ENCODE results near the gene PHEX.

The PHEX gene

DNA sequence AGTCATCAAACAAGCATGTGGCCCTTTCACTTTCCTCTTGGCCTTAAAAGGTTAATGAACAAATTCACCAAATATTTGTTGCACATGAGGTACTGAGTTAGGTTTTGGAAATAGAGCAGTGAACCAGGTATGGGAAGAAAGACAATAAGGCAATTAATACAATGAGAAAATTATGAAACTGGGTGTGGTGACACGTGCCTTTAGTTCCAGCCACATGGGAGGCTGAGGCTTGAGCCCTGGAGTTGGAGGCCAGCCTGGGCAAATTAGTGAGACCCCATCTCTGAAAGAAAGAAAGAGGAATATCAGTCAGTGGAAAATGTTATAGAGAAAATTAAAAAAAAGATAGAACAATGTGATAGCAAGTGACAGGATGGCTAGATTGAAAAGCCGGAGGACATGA, 8.1 kb downstream of the PHEX start:
- no peak for DNase-seq (ENCODE audit: low spot score)

DNA sequence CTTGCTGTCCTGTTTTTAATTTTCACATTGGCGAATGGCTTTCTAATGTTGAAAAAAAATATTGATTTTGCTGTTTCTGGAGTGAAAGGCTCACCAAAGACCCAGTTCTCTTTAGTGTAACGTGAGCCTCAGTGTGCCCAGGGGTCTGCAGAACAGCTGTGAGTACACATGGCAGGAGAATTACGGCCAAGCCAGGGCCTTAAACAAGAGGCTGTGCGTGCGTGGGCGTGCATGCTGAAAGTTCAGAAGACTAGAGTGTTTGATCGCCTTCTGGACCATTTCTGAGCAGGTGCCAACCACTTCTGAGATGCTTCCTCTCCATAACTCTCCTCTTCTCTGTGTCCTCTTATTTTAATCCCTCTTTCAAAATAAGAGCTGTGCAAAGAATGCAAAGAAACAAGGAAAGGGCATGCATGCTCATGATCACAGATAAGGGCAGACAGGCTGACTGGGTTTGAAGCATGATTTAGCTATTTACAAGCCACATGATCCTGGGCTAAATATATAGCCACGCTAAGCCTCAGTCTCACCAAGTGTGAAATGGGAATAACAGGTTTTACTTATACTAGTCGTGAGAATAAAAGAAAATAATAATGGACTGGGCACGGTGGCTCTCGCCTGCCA, 9.9 kb downstream of the PHEX start:
- DNase-seq (ENCODE audit: low spot score), result no peak

DNA sequence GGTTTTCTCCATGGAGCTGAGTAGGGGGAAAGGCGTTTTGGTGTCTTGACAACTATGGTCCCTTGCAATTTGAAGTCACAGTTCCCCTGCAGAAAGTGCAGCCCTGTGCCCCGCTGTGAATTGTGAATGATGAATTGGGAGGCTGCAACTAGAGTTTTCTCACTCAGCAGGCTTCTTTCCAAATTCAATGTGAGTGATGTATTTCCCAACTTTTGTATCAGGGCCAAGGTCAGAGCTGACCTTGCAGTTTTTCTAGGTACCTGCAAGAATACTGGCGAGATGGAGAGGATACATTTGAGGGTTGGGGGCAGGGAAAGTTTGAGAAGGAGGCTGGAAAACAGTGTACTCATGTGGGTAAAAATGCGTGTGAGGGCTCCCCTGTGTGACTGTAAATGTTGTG, 11.7 kb downstream of the PHEX start:
- DNase-seq (ENCODE audit: low spot score), result no peak

DNA sequence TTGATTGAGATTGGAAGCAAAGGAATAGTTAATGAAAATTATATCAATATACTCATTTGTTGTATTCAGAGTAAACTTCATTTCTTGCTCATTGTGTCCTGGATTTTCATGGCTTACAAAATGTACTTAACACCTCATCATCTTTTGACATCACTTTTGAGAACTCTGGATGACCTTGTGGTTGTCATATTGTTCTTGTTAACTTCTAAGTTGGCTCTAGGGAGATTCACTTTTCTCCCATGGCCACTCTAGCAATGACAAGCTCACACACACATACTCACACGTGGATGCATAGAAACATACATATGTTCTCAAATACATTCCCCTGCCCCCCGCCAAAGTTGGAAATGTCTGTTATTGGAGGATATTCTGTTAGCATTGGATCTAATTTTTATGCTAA, 15.3 kb downstream of the PHEX start:
- no peak for DNase-seq (ENCODE audit: low spot score)

DNA sequence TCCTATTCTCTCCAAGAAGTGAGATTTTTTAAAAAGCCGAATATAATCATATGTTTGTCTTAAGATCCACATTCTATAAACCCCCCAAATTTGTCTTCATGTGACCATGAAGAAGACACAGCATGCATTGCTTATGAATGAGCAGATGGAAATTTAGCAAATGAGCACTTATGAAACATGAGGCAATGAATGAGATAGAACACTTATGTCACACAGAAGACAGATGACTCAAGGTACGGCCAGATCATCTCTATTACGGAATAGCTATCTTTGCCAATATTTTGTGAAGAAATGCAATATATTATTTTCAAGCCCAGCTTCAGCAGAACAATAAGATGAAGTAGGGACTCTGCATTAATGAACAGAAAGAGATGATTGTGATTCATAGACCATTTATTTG, 21.4 kb downstream of the PHEX start:
- DNase-seq (ENCODE audit: low spot score), result no peak

DNA sequence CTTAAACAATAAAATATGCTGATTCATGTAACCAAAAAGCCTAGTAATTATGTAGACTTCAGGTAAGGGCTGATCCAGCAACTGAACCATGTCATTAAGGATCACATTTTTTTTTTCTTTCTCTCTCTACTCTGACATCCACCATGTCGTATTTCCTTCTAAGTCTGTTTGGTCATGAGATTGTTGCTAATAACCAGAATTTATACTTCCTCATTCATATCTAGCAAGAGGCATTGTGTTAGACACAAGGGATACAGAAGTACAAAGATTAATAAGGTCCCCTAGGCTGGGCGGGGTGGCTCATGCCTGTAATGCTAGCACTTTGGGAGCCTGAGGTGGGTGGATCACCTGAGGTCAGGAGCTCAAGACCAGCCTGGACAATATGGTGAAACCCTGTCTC, 24.1 kb downstream of the PHEX start:
- no peak for DNase-seq (ENCODE audit: low spot score)

DNA sequence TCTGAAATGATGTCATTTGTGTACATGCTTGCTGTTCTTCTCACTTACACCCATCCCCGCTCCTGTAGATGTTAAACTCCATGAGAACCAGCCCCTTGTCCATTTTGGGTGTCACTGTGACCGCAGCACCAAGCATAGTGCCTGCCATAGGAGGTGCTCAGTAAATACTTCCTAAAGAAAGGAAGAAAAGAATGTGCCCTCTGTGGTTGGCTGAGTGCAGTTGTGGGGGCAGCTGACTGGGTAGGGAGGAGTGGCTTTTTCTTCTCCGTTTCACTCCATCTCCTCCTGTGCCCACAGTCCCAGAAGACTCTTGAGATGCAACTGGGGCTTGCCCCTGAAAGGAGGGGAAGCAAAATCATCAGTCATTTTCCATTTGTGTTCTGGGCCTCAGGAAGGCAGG, 25.5 kb downstream of the PHEX start:
- no peak for DNase-seq (ENCODE audit: low spot score)

DNA sequence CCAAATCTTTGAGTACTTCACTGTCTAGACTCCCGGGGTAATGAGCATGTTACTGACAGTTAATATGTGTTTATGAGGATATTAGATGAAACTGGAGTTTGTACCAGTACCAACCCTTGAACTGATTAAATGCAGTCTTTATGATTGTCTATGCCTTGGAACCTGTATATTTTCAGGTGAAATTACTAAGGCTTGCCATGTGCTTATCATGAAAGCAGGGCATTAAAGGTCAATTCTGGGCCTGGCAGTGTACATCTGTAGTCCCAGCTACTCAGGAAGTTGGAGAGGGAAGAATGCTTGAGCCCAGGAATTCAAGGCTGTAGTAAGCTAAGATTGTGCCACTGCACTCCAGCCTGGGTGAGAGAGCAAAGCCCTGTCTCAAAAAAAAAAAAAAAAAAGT, 27.6 kb downstream of the PHEX start:
- DNase-seq (ENCODE audit: low spot score), result no peak

DNA sequence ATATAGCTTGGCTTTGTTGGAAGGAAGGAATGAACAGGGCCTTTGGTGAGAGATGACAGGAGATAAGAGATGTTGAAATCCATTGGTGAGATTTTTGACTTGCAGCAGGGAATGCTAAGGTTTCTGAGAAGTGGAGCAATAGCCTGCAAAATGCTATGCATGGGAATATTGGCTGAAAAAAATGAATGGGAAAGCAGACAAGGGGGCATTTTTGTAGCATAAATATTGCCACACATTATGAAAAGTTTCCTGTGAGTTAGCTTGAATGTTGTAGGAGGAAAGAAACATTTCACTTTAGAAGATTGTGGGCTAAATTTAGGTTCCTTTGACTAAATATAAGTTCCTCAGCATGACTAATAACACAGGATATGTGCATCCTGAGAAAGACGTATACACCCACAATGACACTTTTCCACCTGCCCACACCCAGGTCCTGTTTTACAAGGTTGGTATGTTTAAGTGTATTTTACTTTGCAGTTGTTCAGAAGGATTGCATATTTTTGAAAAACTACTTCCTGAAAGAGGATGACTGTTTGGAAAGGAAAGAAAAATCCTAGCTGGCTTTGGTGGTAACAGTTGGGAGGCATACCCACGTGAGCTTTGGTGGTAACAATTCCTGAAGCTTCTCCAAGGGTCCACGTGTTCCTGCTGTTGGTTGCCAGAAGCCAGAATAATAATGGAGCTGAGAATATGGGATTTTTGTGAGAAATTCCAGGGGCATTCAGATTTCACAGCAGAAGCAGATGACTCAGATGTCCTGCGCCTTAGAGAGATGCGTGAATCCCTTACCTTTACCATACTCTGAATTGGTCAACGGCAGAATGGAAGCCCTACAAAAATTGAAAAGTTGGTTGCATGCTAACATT, 28.5 kb downstream of the PHEX start:
- no peak for DNase-seq (ENCODE audit: low spot score)

DNA sequence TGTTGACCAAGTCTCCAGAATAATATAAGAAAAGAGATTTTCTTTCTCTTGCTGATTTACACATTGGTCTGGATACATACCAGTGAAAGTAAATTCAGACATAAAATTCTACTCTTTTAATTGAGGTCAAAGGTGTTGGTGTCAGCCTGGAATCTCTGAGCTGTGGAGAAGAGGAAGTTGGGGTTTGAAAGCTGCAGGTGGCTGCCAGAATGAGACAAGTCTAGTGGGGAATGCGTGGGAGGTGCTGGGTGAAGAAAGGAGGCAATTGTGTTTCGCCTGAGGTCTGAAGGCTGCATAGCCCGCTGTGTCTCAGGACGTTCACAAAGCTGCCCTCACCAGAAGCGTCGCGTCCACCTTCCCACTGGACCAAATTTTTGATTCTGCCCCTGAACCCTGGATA, 31.2 kb downstream of the PHEX start:
- DNase-seq (ENCODE audit: low spot score), result no peak

DNA sequence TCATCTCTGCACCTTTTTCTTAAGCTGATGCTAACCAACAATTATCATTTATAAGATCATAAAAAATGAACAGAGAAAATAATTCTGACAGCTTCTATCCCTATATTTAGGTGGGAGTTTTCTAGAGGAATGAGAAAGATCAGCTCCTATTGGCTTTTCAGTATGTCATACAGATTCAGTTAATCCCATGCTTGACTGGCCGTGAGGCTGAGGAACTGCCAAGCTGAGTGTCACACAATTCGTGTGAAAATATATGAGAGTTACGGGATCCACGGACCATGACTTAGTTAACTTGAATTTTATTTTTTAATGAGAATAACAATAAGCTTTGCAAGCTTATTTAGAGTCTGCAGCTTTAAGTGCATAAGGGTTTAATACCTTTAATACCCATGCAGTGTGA, 37.5 kb downstream of the PHEX start:
- no peak for DNase-seq (ENCODE audit: low spot score)

DNA sequence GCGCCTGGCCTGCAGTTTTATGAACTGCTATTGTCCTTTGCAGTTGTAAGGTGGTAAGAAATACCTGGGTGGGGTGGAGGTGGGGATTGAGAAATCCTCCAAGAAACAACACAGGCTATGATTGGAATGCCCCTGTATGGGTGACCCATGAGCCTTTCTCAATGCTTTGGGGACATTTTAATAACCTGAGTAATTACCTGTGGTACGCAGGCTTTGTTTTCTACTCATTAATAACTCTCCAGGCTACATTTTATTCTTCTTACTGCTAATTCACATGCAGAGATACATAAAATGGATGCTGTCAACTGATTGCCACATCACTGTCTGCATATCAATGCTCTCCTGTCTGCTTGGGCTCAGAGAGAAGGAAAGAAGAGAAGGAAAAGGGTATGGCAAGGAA, 41.8 kb downstream of the PHEX start:
- no peak for DNase-seq (ENCODE audit: low spot score)

DNA sequence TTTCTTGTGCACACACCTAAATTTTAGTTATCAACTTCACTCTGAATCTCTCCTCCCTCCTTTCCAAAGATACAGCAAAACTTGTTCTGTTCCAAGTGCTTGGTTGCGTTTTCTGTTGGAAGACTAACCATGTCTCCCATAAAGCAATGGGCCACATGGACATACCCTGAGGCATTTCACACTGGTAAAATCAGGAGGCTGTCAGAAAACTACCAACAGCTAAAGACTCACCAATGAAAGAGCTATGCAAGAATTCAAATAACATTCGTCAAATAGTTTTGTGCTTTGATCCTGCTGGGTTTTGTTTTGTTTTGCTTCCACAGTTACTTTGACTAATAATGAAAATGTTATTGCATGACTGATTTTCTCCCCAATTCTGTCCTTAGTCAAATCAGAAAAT, 46.0 kb downstream of the PHEX start:
- DNase-seq (ENCODE audit: low spot score), result no peak

DNA sequence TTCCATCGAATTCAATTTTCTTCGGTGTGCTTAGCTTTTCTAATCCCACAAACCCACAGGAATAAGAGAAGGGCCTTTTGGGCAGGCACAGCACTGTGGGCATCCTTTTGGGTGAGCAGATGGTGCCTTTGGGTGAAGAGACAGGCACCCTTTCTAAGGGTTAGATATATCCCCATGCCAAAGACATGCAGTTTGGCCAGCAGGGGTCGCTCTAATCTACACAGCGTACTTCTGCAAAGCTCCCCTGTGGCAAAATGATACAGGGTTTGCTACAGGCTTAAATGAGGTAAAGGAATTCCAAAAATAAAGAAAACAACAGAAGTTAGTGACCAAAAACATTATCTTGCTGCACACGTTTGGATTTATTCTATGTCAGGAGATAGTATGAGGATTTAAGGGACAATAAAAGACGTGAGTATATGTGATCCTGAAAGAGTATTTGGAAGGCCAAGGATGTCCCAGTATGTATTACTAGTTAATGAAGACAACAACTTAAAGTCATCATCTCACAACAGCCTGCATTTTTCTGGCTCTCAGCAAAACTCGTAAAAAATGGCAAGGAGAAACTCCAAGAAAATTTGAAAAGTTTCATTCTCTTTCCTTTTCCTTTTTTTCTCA, 49.5 kb downstream of the PHEX start:
- DNase-seq (ENCODE audit: low spot score), result peak; percentile 53

DNA sequence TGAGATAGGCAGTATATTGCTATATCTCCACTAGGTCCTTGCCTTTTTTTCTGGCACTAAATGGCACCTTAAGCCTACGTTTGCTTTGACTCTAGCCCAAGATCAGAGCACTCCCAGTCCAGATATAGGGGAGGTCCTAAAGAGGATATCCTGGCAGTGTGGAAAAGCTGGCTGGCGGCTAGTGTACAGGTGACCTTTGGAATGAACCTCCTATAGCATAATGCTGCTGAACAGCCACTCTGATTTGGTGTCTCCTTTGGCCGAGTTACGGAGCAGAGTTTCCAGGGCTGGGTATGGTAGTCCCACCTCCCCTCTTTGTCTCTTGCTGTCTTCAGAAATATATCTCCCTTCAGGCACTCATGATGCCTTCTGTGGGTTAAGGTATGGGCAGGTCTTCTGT, 53.9 kb downstream of the PHEX start:
- no peak for DNase-seq (ENCODE audit: low spot score)

DNA sequence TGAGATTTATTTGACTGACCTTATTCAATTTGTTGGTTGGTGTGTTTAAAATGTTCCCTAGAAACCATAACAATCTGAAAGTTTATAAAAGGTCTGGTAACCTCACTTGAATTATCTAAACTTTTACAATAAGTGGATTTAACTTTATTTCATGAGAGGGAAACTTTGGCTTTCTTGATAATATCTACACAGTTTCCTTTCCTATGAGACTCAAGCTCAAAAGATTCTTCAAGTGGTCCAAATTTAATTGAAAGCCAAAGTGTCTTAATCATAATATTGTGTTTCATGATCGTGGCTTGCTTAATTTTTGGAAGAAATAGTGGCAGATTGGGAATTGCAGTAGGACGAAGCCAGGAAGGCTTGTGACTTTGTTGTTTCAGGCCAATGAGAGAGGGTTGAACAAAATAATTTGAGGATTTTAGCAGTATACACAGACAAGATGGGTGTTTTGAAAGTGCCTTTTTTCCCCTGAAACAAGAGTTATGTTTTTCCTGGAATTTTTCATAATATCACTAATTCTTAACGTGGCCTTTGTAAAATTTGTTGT, 55.0 kb downstream of the PHEX start:
- DNase-seq (ENCODE audit: low spot score), result no peak

DNA sequence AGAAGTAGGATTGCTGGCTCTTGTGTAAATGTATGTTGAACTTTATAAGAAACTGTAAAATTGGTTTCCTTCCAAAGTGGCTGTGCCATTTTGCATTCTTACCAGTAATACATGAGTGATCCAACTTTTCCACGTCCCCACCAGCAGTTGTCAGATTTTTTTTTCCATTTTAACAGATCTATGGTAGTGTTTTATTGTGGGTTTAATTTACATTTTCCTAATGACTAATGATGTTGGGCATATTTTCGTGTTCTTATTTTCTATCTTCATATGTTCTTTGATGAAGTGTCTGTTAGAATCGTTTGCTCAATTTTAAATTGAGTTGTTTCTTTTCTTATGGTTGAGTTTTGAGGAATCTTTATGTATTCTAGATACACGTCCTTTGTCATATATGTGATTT, 56.2 kb downstream of the PHEX start:
- no peak for DNase-seq (ENCODE audit: low spot score)

DNA sequence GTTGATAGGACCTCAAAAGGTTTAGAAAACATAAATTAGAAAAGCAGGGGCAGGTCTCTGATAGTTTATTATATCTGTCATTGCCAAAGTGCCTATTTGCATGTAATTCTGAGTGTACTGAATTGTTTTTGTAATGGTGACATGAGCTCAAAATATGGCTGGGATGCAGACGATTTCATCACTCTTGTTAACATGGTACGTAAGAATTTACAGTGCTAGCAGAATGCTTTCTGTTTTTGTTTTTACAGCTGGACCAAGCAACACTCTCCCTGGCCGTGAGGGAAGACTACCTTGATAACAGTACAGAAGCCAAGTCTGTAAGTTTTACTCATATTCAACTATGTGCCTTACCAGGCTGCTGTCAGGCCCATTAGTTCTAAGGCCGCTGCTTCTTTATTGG, 58.1 kb downstream of the PHEX start:
- DNase-seq (ENCODE audit: low spot score), result no peak

DNA sequence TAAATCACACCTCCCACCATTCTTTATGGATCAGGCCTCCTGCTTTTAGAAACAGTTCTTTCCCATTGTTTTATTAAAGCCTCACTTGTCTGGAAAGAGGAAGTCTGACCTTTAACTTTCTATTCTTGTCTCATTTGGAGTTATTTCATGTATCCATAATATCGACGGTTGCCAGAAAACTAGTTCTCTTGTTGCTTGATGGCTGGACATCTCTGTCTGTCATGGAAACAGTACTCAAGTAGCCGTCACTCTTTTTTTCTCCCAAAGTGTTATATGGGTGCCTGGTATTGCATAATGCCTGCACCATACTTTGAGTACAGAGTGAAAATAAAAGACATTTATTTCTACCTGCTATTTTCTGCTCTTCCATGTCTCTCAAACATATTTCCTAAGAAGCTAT, 61.4 kb downstream of the PHEX start:
- no peak for DNase-seq (ENCODE audit: low spot score)

DNA sequence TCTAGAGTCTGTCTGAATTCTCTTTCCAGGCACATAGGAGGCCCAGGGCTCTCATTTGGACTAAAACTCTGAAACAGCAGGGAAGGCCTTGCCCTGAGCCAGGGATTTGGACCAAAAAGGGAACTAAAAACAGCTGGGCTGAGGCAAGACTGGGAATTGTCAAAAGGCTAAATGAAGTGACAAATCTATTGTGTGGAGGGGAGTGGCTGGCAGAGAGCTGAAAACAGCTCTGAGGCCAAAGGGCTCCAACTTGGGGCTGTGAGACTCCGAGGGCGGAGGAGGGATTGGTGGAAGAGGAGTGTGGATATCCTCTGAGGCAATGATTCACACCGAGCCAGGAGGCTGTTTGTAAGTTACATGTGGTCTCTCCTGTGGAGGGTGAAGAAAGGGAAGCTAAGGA, 63.2 kb downstream of the PHEX start:
- no peak for DNase-seq (ENCODE audit: low spot score)

DNA sequence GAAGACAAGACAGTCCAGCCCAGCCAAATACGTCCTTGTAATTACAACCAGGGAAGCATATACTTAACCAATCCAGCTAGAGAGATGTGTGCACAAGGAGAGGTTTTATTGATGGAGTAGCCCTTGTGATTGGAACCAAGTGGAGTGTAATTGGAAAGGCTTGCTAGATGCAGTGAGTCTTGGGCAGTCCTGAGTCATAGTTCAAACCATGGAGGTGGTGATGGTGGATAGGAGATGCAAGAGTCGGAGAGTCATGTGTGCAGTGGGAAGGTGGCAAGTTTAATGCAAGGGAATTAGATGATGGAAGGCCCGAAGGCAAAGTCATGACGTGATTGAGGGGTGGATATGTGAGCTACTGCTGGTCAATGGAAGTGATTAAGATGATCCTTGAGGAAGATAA, 63.7 kb downstream of the PHEX start:
- DNase-seq (ENCODE audit: low spot score), result no peak

DNA sequence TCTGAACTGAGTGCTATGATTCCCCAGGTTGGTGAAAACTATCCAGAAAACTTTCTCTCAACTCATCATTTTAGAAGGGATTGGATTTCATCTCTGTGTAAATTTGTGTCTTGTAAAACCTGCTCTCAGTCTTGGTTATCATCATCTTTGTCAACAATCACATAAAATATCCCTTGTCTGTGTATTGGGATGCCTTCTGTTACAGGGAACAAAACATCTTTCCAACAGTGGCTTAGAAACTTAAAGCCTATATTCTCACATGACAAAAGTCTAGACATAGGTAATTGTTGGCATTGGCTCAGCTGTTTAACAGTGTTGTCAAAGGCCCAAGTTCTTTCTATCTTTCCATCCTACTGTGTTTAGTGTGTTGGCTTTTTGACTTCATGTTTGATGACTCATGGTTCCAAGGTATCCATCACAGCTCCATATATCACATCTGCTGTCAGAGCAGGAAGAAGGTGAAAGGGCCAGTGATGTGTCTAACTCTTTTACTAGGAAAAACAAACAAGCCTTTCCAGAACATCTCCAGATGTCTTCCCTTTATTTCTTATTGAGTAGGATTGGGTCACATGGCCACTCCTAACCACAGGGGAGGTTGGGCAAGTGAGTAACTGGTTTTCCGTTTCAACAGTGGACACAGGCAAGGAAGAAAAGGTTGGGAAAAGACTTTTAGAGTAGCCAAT, 65.0 kb downstream of the PHEX start:
- DNase-seq (ENCODE audit: low spot score), result no peak

DNA sequence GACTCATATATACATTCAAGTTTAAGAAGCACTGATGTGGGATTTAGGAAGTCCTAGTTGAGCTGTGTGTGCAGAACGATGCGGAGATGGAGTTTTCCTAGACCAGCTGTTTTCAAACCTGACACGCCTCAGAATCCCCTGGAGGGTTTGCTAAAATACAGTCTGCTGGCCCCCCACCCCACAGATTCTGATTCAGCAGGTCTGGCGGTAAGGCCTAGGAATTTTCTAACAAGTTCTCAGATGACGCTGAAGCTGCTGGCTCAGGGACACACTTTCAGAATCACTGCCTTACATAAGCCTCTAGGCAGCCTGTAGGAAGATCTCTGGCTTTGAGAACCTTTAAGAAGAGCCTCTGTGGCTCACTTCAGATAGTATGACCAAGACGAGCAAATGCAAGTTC, 73.1 kb downstream of the PHEX start:
- DNase-seq (ENCODE audit: low spot score), result no peak
